IPS-NIHi7 (cell line): ENCODE results near the gene PDZD4.

Source experiments
- DNase-seq: peaks from one replicate; pipeline ENCODE4 v3.0.0; 2012; ENCODE audit warnings: mixed read lengths; ENCODE audit errors: extremely low spot score

PDZD4 gene

DNA sequence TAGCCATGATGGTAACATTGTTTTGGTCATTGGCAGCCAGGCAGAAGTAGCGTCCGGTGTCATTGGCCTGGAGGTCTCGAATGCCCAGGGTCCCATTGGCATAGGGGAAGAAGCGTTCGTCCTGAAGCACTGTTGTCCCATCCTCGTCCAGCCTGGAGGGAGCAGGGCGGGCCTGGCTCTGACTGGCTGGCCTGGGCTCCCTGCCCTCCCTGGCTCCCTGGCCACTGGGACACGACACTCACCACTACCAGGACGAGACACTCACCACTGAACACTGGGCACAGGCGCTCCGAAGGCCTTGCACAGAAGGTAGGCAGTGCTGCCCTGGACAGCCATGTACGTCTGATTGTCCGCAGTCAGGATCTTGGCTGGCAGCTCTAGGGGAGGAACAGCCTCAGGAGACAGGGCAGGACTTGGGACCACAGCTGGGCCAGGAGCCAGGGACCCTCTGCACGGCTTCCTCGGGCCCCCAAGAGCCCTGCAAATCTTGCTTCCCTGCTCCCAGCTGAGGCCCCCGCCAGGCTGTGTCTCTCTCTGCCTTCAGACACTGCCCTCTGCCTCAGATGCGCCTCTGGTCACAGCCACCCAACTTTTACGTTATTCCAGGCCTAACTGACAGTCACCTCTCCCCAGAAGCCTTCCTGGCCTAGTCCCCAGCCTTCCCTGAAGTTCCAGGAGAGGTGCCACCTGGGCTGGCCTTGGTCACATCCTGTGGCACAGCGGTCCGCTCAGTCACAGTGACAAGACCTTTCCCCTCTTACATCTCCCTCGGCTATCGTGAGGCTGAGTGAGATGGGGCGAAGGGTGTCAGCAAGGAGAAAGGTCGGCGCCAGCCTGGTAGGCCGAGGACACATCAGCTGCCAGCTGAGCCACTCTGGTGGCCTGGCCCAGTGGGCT is 38.5 kb upstream of the PDZD4 start:
- no peak for DNase-seq

DNA sequence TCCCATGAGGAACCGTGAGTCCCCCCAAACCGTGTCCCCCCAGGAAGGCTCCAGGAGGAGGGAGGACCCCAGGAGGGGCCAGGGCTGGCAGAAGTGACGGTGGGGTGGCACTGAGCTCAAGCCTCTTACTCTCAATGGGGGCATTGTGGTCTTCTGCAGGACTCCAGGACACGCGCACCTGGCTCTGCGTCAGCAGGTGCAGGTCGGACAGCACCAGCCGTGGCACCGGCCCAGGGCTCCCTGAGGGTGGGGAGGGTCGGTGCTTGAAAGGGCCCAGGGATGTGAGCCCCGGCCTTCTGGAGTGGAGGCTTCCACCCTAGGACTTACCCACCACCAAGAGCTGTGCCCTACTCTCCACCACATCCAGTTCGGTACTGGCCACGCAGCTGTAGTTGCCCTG is 37.3 kb upstream of the PDZD4 start:
- DNase-seq, result no peak

- DNase-seq, result no peak
Observed at GRCh38 chrX:153867139-153867538, 36.8 kb upstream of the PDZD4 start.

- DNase-seq, result no peak
Observed at GRCh38 chrX:153866302-153867019, 36.1 kb upstream of the PDZD4 start.

- DNase-seq, result no peak
Observed at GRCh38 chrX:153865685-153866084, 35.3 kb upstream of the PDZD4 start.

DNA sequence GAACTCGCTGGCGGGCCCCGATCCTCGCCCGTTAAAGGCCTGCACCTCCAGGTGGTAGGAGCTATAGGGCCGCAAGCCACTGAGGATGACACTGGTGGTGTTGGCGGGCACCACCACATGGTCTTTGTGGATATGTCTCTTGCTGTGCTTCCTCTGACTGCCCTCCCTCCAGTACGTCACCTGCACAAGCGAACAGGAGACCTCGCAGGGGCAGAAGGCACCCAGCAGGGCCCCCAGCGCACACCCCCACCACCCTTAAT is 34.9 kb upstream of the PDZD4 start:
- DNase-seq, result no peak

DNA sequence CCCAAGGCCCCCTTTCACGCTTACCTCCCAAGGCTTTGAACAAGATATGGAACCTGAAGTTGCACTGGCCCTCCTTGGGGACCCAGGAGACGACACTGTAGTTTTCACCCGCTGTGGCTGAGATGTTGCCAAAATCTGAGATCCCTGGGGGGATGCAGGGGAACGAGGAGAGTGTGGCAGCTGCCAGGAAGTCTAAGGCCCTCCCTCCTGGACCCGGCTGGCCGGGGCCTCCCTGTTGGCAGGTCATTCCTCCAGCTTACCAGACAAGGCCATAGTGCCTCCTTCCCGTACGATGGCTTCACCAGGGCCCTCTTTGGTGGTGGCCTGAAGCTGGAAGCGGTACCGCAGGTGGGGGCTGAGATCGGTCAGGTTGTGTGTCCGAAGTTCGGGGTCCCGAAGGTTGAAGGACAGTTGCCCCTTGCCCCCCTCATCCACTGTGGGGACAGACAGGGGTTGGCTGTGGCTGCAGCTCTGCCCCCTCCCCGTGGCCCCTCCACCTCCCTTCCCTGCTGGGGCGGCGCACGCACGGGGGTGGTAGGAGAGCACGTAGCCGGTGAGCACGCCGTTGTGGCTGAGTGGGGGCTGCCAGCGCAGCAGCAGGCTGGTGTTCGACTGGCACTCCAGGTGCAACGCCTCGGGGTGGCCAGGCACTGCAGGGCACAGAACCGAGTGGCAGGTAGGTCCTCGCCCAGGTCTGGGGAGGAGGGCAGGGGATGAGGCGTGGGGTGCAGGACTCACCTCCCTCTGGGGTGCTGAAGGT is 34.4 kb upstream of the PDZD4 start:
- no peak for DNase-seq

GRCh38 chrX:153864101-153864500 is 33.8 kb upstream of the PDZD4 start:
- no peak for DNase-seq

DNA sequence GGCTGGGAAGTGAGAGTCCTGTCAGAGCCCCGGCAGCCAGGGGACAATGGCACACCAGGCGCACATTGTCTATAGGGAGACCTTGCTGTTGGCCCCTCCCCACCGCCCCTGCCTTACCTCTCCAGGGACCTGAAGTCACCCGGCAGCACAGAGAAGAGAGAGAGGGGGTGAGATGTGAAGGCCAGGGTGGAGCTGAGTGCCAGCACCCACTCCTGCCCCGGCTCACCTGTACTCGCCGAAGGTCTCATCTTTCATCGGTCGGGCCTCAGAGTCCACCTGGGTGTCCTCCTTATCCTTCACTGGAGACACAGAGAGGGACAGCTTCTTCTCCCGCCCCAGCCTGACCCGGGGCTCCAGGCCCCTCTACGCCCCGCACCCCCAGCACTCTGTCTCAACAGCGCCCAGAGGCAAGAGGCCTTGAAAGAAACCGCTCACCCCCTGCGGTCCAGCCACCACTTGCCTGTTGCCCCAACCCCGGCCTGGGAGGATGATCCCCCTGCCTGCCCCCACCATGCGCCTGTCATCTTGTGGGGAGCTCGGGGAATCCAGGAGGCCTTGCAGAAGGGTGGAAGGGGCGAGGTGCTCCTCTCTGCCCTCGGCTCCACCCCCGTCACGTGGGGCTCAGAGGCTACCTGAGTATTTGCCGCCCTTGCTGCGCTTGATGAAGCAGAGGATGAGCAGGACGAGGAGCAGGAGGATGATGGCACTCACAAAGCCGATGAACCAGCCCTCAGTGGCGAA is 33.1 kb upstream of the PDZD4 start:
- DNase-seq, result no peak

DNA sequence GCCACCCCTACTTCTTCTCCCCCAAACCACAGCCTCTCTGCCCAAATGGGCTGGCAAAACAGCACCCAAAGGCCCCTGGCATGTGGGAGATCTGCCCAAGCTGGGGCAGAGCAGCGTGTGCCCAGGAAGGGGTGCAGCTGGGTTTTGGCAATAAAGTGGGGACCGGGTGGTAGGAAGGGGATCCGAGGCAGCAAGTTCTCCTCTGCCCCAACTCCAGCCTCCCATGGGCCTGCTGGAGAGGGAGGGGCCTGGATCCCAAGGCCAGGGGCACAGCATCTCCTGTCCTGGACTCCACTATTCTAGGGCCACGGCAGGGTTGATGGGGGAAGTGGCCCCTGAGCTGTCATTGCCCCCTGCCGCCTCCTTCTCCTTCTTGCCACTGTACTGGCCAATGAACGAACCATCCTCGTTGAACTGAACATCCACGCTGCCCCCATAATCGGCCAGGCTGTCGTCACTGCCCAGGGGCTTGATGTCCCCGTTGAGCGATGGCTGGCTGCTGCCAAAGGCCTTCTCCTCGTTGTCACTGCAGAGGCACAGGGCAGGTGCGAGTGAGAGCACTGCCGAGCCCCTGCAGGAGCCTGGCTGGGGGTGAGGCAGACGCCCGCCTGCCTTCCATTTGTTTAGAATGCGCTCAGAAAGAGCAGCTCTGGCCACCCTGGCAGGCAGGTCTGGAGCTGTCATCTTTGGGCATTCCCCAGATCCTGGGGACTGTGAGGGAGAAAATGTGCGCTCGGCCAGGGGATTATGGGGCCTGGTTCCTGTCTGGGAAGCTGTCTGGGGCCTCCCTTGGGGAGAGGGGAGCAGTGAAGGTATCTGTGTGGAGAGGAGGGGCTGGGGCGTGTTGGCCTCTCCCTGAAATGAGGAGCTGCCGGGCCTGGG is 32.3 kb upstream of the PDZD4 start:
- no peak for DNase-seq

- no peak for DNase-seq
Observed at GRCh38 chrX:153861733-153862310, 31.5 kb upstream of the PDZD4 start.

DNA sequence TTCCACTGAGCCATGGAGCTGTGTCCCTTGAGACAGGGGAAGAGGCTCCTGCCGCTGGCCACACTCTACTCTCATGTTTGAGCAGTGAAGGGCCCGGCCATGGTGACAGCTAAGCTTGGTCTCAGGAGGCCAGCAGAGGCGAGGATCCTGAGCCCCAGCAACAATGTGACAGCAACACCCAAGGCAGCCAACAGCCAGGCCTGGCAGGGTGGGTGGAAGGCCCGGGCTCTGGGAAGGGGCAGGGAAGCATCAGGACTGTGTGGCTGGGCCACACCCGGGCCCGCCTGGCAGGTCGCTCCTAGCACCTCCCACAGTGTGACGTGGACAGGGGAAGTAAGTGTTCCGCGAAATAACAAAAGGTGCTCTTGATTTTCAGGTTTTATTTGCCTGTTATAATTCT is 30.8 kb upstream of the PDZD4 start:
- no peak for DNase-seq

- no peak for DNase-seq
Observed at GRCh38 chrX:153857348-153857903, 27.1 kb upstream of the PDZD4 start.

DNA sequence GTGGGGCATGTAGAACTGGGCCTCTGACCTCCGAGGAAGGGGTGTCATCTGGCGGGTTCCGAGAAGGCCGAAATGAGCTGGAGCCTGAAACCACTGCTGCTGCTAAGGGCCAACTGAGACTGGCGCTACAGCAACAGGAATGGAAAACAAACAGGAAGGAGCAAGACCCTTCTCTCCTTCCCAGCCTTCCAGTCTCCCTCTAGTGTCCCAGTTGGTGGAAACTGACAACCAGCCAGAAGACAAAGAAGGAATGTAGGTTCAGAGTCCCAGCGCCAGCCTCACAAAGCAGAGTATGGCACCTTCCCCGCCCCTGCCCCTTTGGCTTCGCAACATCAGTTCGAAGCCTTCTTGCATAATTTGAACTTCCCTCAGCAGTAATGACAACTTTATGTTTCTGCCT is 24.4 kb upstream of the PDZD4 start:
- DNase-seq, result no peak

DNA sequence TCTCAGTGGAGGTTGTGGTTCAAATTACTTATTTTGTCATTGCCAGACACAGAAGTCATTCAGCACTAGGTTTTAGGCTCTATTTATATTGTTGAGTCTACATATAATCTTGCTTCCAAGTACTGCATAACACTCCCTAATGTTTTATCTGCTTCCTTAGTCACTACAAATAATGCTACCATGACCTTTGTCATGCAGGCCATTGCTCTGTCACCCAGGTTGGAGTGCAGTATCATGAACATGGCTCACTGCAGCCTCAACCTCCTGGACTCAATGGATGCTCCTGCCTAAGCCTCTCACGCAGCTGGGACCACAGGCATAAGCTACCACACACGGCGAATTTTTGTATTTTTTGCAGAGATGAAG is 23.5 kb upstream of the PDZD4 start:
- DNase-seq, result no peak

- no peak for DNase-seq
Observed at GRCh38 chrX:153853180-153853901, 23.0 kb upstream of the PDZD4 start.

- DNase-seq, result no peak
Observed at GRCh38 chrX:153851981-153852380, 21.6 kb upstream of the PDZD4 start.

GRCh38 chrX:153848325-153848724 is 18.0 kb upstream of the PDZD4 start:
- no peak for DNase-seq

DNA sequence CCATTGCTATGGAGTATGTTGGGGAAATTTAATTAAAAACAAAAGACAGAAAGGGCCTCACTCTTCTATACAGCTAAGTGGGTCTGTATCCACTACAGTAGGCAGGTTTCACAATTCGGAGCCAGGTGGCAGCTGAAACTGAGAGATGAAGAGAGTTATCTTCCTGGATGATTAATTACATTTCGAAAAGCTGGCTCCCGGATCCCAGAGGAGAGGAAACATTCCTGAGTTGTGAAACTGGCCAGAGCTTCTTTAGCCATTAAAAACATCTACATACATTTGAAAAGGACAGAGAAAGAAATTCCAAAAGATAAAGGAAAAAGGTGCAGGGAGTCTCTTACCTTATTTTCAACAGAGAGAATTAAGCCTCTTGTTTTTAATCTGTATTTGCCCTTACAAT is 15.5 kb upstream of the PDZD4 start:
- no peak for DNase-seq

DNA sequence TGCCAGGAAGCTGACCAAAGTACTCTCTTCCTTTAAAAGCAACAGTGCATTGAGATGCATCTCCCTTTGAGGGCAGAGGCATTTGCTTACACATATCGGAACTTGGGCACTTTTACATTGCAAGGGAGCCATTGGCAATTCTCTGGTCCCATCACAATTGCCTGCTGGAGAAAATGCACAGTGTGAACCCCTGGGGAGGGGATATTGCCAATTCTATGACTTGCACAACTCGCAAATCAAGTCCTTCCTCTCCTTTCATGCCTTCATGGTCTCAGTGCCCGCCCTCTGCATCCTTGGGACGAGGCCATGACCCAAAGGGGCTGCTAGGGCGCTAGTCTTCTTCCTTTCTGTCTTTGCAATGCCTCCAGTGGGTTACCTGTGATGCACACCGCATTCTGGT is 14.9 kb upstream of the PDZD4 start:
- DNase-seq, result no peak
